22Rv1 (cell line): ENCODE results near the gene LRRC14B.

Source experiments
- ZFX ChIP-seq: fragments of 450-650 bp; IDR thresholded peaks from 2 replicates; pipeline ENCODE4 v1.6.1; 2017; ENCODE audit warnings: antibody characterized with exemption, borderline replicate concordance
- TF ChIP-seq, protein P1 (sequence below): fragments of 450-650 bp; IDR thresholded peaks from 2 replicates; pipeline ENCODE4 v1.5.1; 2017; ENCODE audit warnings: mild to moderate bottlenecking

DNA sequence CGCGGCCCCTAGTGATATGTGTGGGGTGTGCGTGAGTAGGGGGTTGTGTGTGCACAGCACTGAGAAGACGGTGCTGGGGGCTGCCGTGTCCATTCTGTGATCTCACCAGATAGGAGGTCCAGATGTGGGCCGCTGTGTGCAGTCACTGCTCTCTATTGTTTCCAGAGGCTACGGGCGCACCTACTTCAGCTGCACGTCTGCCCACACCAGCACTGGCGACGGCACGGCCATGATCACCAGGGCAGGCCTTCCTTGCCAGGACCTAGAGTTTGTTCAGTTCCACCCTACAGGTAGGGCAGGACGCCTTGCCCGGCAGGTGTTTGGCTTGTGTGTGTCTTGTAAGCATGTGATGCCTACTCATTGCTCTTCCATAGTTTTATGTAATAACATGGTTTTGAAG is 39.4 kb downstream of the LRRC14B start:
- TF ChIP-seq, protein P1, sequence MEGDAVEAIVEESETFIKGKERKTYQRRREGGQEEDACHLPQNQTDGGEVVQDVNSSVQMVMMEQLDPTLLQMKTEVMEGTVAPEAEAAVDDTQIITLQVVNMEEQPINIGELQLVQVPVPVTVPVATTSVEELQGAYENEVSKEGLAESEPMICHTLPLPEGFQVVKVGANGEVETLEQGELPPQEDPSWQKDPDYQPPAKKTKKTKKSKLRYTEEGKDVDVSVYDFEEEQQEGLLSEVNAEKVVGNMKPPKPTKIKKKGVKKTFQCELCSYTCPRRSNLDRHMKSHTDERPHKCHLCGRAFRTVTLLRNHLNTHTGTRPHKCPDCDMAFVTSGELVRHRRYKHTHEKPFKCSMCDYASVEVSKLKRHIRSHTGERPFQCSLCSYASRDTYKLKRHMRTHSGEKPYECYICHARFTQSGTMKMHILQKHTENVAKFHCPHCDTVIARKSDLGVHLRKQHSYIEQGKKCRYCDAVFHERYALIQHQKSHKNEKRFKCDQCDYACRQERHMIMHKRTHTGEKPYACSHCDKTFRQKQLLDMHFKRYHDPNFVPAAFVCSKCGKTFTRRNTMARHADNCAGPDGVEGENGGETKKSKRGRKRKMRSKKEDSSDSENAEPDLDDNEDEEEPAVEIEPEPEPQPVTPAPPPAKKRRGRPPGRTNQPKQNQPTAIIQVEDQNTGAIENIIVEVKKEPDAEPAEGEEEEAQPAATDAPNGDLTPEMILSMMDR = no peak
- TF ChIP-seq ZFX = no peak
